Measurements from ENCODE around the gene OR8B4. TPM values are rescaled to one million over a fixed set of nuclear protein-coding genes. Genes with fewer than 3 reads are reported as not detected.

The OR8B4 gene, protein sequence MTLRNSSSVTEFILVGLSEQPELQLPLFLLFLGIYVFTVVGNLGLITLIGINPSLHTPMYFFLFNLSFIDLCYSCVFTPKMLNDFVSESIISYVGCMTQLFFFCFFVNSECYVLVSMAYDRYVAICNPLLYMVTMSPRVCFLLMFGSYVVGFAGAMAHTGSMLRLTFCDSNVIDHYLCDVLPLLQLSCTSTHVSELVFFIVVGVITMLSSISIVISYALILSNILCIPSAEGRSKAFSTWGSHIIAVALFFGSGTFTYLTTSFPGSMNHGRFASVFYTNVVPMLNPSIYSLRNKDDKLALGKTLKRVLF
- total RNA-seq, result not detected in 2 replicates

DNA sequence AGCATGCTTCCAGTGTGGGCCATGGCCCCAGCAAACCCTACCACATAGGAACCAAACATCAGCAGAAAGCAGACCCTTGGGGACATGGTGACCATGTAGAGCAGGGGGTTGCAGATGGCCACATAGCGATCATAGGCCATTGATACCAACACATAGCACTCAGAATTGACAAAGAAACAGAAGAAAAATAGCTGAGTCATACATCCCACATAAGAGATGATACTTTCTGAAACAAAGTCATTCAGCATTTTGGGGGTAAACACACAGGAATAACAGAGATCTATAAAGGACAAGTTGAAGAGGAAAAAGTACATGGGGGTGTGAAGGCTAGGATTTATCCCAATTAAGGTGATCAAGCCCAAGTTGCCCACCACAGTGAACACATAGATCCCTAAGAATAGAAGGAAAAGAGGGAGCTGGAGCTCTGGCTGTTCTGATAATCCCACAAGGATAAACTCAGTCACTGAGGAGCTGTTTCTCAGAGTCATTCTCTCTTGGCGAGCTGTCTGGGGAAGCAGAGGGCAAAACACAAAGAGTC is at the start of gene OR8B4:
Gene OR8B4 (minus strand): TSS at position 488 of the 538 bp plus-strand sequence. CDS start 0 bp downstream, at position 488.

DNA sequence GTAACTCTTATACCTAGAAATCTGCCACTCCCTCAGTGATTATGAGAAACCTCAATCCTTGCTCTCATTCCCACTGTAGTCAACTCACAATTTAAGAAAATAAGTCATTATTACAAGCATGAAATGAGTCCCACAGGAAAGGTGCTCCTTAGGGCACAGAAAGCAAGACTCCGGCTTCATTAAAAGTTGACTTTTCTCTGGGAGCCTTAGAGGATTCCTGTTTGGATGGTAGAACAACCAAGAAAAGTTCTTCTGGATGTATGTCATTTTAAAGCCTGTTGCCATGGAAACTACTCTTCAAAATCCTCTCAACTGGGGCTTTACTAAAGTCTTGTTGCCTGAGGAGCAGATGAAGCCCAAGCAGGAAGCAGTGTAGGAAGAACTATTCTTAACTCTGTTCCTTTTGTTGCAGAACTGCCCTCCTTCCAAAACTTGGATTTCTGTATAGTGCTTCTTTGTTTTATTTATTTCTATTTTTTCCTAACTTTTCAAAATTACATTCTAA is 21.0 kb upstream of the OR8B4 start, which contains the start of gene OR8B8:
Gene OR8B8 (minus strand): TSS at position 51 of the 505 bp plus-strand sequence. CDS start 4,611 bp downstream, outside the sequence.

DNA sequence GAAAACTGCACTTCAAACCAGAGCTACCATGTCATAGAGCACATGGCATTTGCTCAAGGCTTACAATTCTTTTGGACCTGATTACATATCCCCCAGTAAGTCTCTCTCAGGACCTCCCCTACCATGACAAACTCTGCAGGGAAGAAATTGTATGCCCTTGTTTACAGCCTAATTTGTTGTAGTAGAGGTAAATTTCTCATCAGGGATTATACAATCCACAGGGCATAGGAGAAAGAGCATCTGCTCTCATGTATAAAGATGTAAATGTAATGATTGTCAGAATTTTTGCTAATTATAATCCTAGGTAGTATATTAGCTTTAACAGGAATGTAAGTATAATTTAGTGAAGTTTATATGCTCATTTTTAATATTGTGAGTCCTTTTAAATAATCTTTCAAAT is 25.7 kb downstream of the OR8B4 start, which contains the start of gene OR8B3:
Gene OR8B3 (minus strand): TSS at position 101 of the 400 bp plus-strand sequence. CDS start 1,673 bp downstream, outside the sequence.

DNA sequence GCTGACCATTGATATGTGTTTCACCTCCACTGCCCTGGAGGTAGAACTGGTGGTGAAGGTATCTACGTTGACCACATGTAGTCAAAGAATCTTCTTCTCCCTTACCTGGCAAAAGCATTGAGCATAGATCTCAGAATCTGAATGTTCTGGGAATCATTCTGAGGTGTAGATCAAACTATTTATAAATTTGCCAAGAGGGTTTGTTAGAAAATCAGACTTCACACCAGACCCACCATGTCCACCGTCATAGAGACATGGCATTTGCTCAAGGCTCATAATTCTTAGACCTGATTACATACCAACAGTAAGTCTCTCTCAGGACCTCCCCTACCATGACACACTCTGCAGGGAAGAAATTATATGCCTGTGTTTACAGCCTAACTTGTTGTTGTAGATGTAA is 40.3 kb downstream of the OR8B4 start, which contains the start of gene OR8B2:
Gene OR8B2 (minus strand): TSS at position 101 of the 400 bp plus-strand sequence. CDS start 1,156 bp downstream, outside the sequence.

Other genes starting within 250 kb of the OR8B4 start
- gene OR10D3, start 241.5 kb downstream of the OR8B4 start, total RNA-seq, result not detected in 2 replicates
- not detected in 2 replicates for gene OR8G1, start 183.8 kb downstream of the OR8B4 start, total RNA-seq
- gene OR8G5, start 168.5 kb downstream of the OR8B4 start, total RNA-seq, result not detected in 2 replicates
- gene OR8D1, start 110.9 kb downstream of the OR8B4 start, total RNA-seq, result not detected in 2 replicates
- gene OR8D2, start 104.7 kb downstream of the OR8B4 start, total RNA-seq, result not detected in 2 replicates
- gene OR8B2, start 40.4 kb downstream of the OR8B4 start, total RNA-seq, result not detected in 2 replicates
- not detected in 2 replicates for gene OR8B3, start 25.8 kb downstream of the OR8B4 start, total RNA-seq
- gene OR8B8, start 20.8 kb upstream of the OR8B4 start, total RNA-seq, result not detected in 2 replicates
- not detected in 2 replicates for gene OR8B12, start 118.8 kb upstream of the OR8B4 start, total RNA-seq
- gene OR8A1, start 145.1 kb upstream of the OR8B4 start, total RNA-seq, result not detected in 2 replicates
- gene PANX3, start 186.6 kb upstream of the OR8B4 start, total RNA-seq, result not detected in 2 replicates
- gene TBRG1, start 198.0 kb upstream of the OR8B4 start, total RNA-seq, result 15.0 and 16.9 TPM in 2 replicates
- 9.1 and 16.1 TPM in 2 replicates for gene SIAE, start 248.9 kb upstream of the OR8B4 start, total RNA-seq
- gene SPA17, start 249.0 kb upstream of the OR8B4 start, total RNA-seq, result 8.5 and 10.7 TPM in 2 replicates

Data from epithelial cell of umbilical artery (primary cell).